ENCODE data around the gene ZMIZ2.
A peak's percentile ranks its signal among the peaks of the same experiment; 100 is the strongest.
"Not testable (repeated sequence)": the region's sequence is repeated elsewhere in the genome, so short reads cannot be mapped to it uniquely, and the experiment has no call there.

The ZMIZ2 gene

GRCh38 chr7:44713680-44714335 lies 34.8 kb upstream of the ZMIZ2 start:
- DNase-seq (ENCODE audit: insufficient read length, low spot score) (no peak), FAIRE-seq (no peak)
- no peak for TF ChIP-seq POLR2A (IDR thresholded peaks at IDR 0.05; ENCODE audit: low read depth, low read length)

GRCh38 chr7:44716205-44716604 lies 32.4 kb upstream of the ZMIZ2 start:
- DNase-seq (ENCODE audit: insufficient read length, low spot score) (no peak), FAIRE-seq (no peak)
- TF ChIP-seq POLR2A (IDR thresholded peaks at IDR 0.05; ENCODE audit: low read depth, low read length) = no peak

GRCh38 chr7:44720301-44720700 lies 28.3 kb upstream of the ZMIZ2 start:
- no peak for TF ChIP-seq POLR2A (IDR thresholded peaks at IDR 0.05; ENCODE audit: low read depth, low read length)
- FAIRE-seq (no peak), DNase-seq (ENCODE audit: insufficient read length, low spot score) (no peak)

- DNase-seq (ENCODE audit: insufficient read length, low spot score) (no peak), FAIRE-seq (no peak)
- no peak for TF ChIP-seq POLR2A (IDR thresholded peaks at IDR 0.05; ENCODE audit: low read depth, low read length)
These were observed 24.4 kb upstream of the ZMIZ2 start for GRCh38 chr7:44724276-44724675.

GRCh38 chr7:44726250-44726649 lies 22.4 kb upstream of the ZMIZ2 start:
- not testable (repeated sequence) for FAIRE-seq; DNase-seq (ENCODE audit: insufficient read length, low spot score)

GRCh38 chr7:44727158-44727936 lies 21.3 kb upstream of the ZMIZ2 start:
- DNase-seq (ENCODE audit: insufficient read length, low spot score) (no peak), FAIRE-seq (no peak)
- no peak for TF ChIP-seq POLR2A (IDR thresholded peaks at IDR 0.05; ENCODE audit: low read depth, low read length)

- TF ChIP-seq POLR2A (IDR thresholded peaks at IDR 0.05; ENCODE audit: low read depth, low read length) = no peak
- no peak for DNase-seq (ENCODE audit: insufficient read length, low spot score)
- FAIRE-seq = no peak
These were observed 20.7 kb upstream of the ZMIZ2 start for GRCh38 chr7:44727937-44728262.

GRCh38 chr7:44729949-44730590 lies 18.6 kb upstream of the ZMIZ2 start:
- DNase-seq (ENCODE audit: insufficient read length, low spot score) = no peak
- no peak for TF ChIP-seq POLR2A (IDR thresholded peaks at IDR 0.05; ENCODE audit: low read depth, low read length)
- no peak for FAIRE-seq

GRCh38 chr7:44732971-44733370 lies 15.7 kb upstream of the ZMIZ2 start:
- not testable (repeated sequence) for FAIRE-seq; DNase-seq (ENCODE audit: insufficient read length, low spot score)

GRCh38 chr7:44733708-44734481 lies 14.8 kb upstream of the ZMIZ2 start:
- no peak for TF ChIP-seq POLR2A (IDR thresholded peaks at IDR 0.05; ENCODE audit: low read depth, low read length)
- FAIRE-seq (no peak), DNase-seq (ENCODE audit: insufficient read length, low spot score) (no peak)

- peak; percentile 77 for FAIRE-seq
- DNase-seq (ENCODE audit: insufficient read length, low spot score) = no peak
- TF ChIP-seq POLR2A (IDR thresholded peaks at IDR 0.05; ENCODE audit: low read depth, low read length) = no peak
These were observed 13.1 kb upstream of the ZMIZ2 start for GRCh38 chr7:44735403-44736165.

- TF ChIP-seq POLR2A (IDR thresholded peaks at IDR 0.05; ENCODE audit: low read depth, low read length) = no peak
- no peak for FAIRE-seq
- DNase-seq (ENCODE audit: insufficient read length, low spot score) = no peak
These were observed 11.8 kb upstream of the ZMIZ2 start for GRCh38 chr7:44736896-44737295.

GRCh38 chr7:44738051-44738723 lies 10.5 kb upstream of the ZMIZ2 start:
- FAIRE-seq (no peak), DNase-seq (ENCODE audit: insufficient read length, low spot score) (no peak)
- no peak for TF ChIP-seq POLR2A (IDR thresholded peaks at IDR 0.05; ENCODE audit: low read depth, low read length)
